GM13977 (cell line): ENCODE results near the gene TRPM2.

Source experiments
- DNase-seq: peaks from one replicate; pipeline ENCODE4 v3.0.0; 2012; ENCODE audit warnings: low spot score
- in situ Hi-C: fragments of 300-500 bp; cut with MboI; formaldehyde crosslinking; loops from one replicate; pipeline ENCODE4 v1.12.0; 2022; ENCODE audit warnings: low sequenced_read_pairs, low pct_unique_long_range_greater_than_20kb, mixed read lengths, inconsistent platforms; ENCODE audit not compliant: unreplicated experiment
- TF ChIP-seq, protein P1 (sequence below): IDR thresholded peaks from 2 replicates; pipeline ENCODE4 v1.5.1; 2012; ENCODE audit warnings: mild to moderate bottlenecking, control low read depth; ENCODE audit not compliant: insufficient read depth; ENCODE audit errors: extremely low read depth, missing control alignments

The TRPM2 gene

DNA sequence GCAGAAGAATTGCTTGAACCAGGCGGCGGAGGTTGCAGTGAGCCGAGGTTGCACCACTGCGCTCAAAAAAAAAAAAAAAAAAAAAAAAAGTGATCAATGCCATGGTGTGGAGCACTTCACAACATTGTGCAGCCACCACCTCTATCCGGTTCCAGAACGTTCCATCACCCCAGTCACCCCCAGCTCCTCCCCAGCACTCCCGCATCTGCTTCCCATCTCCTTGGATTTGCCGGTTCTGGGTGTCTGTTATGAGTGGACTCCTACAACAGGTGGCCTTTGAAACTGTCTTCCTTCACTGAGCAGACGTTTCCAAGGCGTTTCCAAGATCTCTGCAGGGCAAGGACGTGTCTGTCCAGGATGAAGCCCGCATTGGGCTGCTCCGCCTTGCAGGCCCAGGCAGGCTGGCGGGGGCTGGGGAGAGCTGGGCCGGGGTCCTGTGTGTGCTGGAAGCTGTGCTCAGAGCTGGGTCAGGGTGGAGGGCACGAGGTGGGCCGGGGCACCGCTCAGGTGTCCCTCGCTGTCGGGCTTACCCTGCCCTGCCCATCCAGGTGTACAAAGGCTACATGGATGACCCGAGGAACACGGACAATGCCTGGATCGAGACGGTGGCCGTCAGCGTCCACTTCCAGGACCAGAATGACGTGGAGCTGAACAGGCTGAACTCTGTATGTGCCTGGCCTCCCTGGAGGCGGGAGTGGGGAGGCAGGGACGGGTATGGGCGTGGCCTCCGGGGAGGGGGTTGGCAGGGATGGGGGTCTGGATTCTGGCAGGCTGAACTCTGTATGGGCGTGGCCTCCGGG lies 87.0 kb downstream of the TRPM2 start:
- no peak for DNase-seq
- TF ChIP-seq, protein P1, sequence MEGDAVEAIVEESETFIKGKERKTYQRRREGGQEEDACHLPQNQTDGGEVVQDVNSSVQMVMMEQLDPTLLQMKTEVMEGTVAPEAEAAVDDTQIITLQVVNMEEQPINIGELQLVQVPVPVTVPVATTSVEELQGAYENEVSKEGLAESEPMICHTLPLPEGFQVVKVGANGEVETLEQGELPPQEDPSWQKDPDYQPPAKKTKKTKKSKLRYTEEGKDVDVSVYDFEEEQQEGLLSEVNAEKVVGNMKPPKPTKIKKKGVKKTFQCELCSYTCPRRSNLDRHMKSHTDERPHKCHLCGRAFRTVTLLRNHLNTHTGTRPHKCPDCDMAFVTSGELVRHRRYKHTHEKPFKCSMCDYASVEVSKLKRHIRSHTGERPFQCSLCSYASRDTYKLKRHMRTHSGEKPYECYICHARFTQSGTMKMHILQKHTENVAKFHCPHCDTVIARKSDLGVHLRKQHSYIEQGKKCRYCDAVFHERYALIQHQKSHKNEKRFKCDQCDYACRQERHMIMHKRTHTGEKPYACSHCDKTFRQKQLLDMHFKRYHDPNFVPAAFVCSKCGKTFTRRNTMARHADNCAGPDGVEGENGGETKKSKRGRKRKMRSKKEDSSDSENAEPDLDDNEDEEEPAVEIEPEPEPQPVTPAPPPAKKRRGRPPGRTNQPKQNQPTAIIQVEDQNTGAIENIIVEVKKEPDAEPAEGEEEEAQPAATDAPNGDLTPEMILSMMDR = no peak
- in situ Hi-C loops = no loop called here

DNA sequence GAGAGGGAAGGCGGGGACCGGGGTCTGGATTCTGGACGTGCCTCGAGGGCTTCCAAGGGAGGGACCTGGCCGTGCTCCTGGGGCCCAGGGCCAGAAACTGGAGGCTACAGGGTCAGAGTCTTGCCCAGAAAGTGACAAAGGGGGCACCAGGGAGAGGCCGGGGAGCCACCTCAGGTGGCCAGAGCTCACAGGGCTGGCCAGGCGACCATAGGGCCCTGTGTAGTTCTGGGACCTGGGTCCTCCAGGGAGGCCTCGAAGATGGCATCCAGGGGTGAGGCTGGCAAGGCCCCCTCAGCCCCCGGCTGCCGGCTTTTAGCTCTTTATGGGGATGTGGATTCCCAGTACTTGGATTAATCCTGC lies 87.6 kb downstream of the TRPM2 start:
- TF ChIP-seq, protein P1 = no peak
- in situ Hi-C loops = no loop called here
- no peak for DNase-seq

DNA sequence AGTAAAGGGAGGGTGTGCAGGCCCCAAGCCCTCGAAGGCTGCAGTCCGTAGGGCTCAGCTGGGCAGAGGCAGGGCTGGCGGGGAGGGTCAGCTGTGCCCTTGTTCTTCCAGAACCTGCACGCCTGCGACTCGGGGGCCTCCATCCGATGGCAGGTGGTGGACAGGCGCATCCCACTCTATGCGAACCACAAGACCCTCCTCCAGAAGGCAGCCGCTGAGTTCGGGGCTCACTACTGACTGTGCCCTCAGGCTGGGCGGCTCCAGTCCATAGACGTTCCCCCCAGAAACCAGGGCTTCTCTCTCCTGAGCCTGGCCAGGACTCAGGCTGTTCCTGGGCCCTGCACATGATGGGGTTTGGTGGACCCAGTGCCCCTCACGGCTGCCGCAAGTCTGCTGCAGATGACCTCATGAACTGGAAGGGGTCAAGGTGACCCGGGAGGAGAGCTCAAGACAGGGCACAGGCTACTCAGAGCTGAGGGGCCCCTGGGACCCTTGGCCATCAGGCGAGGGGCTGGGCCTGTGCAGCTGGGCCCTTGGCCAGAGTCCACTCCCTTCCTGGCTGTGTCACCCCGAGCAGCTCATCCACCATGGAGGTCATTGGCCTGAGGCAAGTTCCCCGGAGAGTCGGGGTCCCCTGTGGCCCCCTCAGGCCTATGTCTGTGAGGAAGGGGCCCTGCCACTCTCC lies 88.3 kb downstream of the TRPM2 start:
- in situ Hi-C loops = no loop called here

DNA sequence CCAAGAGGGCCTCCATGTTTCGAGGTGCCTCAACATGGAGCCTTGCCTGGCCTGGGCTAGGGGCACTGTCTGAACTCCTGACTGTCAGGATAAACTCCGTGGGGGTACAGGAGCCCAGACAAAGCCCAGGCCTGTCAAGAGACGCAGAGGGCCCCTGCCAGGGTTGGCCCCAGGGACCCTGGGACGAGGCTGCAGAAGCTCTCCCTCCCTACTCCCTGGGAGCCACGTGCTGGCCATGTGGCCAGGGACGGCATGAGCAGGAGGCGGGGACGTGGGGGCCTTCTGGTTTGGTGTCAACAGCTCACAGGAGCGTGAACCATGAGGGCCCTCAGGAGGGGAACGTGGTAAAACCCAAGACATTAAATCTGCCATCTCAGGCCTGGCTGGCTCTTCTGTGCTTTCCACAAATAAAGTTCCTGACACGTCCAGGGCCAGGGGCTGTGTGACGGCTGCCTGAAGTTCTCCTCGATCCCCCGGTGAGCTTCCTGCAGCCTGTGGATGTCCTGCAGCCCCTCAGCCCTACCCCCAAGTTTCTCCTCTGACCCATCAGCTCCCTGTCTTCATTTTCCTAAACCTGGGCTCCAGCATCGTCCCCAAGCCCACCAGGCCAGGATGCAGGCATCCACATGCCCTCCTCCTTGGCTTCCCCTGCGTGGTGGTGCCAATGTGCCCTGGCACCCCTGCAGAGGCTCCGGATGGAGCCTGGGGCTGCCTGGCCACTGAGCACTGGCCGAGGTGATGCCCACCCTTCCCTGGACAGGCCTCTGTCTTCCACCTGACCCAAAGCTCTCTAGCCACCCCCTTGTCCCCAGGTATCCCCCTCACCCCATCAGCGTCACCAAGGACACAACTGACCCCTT lies 89.1 kb downstream of the TRPM2 start:
- TF ChIP-seq, protein P1 = no peak
- no peak for DNase-seq
- in situ Hi-C loops = no loop called here

More for the DNA sequence above, 88.3 kb downstream of the TRPM2 start:
- DNase-seq = no peak
- TF ChIP-seq, protein P1 = no peak

DNA sequence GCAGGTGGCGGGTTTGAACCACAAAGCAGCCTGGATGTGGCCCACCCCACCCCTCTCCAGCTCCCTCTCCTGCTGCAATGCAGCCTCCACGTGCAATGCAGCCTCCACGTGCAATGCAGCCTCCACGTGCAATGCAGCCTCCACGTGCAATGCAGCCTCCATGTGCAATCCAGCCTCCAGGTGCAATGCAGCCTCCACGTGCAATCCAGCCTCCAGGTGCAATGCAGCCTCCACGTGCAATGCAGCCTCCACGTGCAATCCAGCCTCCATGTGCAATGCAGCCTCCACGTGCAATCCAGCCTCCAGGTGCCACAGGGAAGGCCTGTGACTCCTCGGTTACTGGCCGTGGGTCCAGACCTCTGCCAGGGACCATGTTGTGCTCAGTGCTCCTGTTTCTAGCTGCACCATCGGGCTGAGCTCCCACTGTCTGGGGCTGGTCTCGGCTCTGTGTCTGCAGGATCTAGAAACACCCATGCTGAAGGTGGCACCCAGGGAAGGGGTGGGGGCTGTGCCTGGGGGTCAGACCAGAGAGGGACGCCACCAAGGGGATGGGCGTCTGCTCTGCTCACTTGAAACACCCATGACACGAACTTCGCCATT lies 90.0 kb downstream of the TRPM2 start:
- TF ChIP-seq, protein P1 = no peak
- no peak for DNase-seq
- in situ Hi-C loops = no loop called here

DNA sequence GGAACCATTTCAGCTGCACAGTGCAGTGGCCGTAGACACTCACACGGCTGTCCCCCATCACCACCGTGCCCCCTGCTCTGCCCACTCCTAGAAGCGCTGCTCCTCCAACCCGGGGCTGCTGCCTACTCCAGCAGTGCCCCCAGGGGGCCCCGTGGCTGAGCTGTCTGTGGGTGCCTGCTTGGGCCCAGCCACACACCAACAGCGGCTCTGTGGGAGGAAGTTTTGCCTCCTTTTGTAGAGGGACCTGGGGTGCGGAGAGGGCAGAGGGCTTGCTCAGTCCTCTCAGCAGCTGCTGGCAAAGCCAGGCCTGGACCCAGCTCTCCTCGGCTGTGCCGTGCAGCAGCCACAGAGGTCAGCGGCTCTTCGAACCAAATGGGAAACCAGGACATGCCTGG lies 90.5 kb downstream of the TRPM2 start:
- DNase-seq = no peak
- in situ Hi-C loops = no loop called here
- TF ChIP-seq, protein P1 = no peak
